Activated CD4-positive, CD25-positive, alpha-beta regulatory T cell (primary cell): ENCODE data around the gene PGBD2.
"Not testable (repeated sequence)": the region's sequence is repeated elsewhere in the genome, so short reads cannot be mapped to it uniquely, and the experiment has no call there.

ENCODE experiments used
- DNase-seq, 4 experiments: peaks; one replicate each; lab custom pipeline; 2025; lab: John Stamatoyannopoulos, UW

Gene PGBD2

GRCh38 chr1:248906009-248906752, at the start of gene PGBD2:
Gene PGBD2, plus strand, starts transcription at chr1:248906235. Its CDS starts 7,628 bp downstream, at chr1:248913863.
- peak; percentile 94 to 97 (median 96) for DNase-seq

- no peak for DNase-seq
Observed at GRCh38 chr1:248857201-248857600, 48.8 kb upstream of the PGBD2 start.

GRCh38 chr1:248857749-248858095, 48.3 kb upstream of the PGBD2 start:
- no peak for DNase-seq

- no peak for DNase-seq
Observed at GRCh38 chr1:248858096-248858890, 47.7 kb upstream of the PGBD2 start.

- peak; percentile 91 to 97 (median 93) for DNase-seq
Observed at GRCh38 chr1:248858891-248859889, 46.8 kb upstream of the PGBD2 start, which contains the start of gene ZNF692. Gene ZNF692, minus strand, starts transcription at chr1:248859085. Its CDS starts 776 bp downstream, at chr1:248858309.

GRCh38 chr1:248860007-248860406, 46.0 kb upstream of the PGBD2 start:
- DNase-seq, result no peak

- DNase-seq, result no peak
Observed at GRCh38 chr1:248861616-248862015, 44.4 kb upstream of the PGBD2 start.

- DNase-seq, result no peak
Observed at GRCh38 chr1:248862695-248862997, 43.4 kb upstream of the PGBD2 start.

- DNase-seq, result peak; percentile 36 to 55 (median 54)
Observed at GRCh38 chr1:248862998-248863881, 42.8 kb upstream of the PGBD2 start.

- DNase-seq, result no peak
Observed at GRCh38 chr1:248871837-248872401, 34.1 kb upstream of the PGBD2 start.

- DNase-seq, result no peak
Observed at GRCh38 chr1:248872752-248873408, 33.2 kb upstream of the PGBD2 start.

- DNase-seq, result peak; percentile 64 to 95 (median 81)
Observed at GRCh38 chr1:248873409-248873992, 32.5 kb upstream of the PGBD2 start.

GRCh38 chr1:248873993-248874533, 32.0 kb upstream of the PGBD2 start:
- peak; percentile 35 to 73 (median 44) for DNase-seq

GRCh38 chr1:248881261-248881660, 24.8 kb upstream of the PGBD2 start:
- no peak for DNase-seq

GRCh38 chr1:248882427-248882826, 23.6 kb upstream of the PGBD2 start:
- DNase-seq, result not testable (repeated sequence)

GRCh38 chr1:248884632-248885295, 21.3 kb upstream of the PGBD2 start:
- no peak for DNase-seq

- DNase-seq, result no peak
Observed at GRCh38 chr1:248885646-248886045, 20.4 kb upstream of the PGBD2 start.

- DNase-seq, result no peak
Observed at GRCh38 chr1:248886237-248886895, 19.7 kb upstream of the PGBD2 start.
